ENCODE measurements around the gene CYRIA. TPM values are rescaled to one million over a fixed set of nuclear protein-coding genes. Genes with fewer than 3 reads are reported as not detected.

Gene CYRIA
- polyA plus RNA-seq, 3 donors, result 2.1 to 4.0 (median 2.3) TPM

DNA sequence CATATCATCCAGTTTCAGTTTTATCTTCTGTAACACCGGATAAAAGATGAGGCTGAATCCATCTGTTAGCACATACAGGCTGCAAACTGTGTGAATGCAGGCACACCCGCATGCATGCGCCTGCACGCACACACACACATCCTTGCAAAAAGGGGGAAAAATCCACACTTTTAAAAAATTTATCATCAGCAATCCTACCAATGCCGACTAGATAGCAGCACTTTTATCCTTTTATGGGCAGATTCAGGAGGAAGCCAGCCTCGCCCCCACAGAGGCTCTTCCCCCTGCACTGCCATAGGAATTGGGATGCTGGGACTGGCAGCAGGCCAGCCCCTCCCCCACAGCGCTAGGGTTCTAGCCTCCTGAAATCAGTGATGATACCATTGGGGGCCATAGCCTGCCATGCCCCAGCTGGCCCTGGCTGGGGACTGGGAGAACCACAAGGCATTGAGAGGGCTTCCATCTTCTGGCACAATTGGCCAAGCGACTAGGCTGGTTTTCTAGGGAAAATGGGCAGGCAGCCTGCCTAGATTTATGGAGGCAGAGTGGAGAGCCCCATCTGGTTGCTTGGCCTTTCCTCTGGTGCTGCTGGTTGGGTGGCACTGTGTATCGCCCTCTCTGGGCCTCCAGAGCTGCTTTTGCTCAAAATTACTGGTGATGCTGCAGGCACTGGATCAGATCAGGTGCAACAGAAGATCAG, 25.5 kb downstream of the CYRIA start:
- no peak for DNase-seq (ENCODE audit: extremely low read depth in 1 of 11, low read depth in 9 of 11, low spot score in 4 of 11)

- DNase-seq (ENCODE audit: extremely low read depth in 1 of 11, low read depth in 9 of 11, low spot score in 4 of 11), result no peak
These were observed 26.2 kb downstream of the CYRIA start for GRCh38 chr2:16639431-16639830.

DNA sequence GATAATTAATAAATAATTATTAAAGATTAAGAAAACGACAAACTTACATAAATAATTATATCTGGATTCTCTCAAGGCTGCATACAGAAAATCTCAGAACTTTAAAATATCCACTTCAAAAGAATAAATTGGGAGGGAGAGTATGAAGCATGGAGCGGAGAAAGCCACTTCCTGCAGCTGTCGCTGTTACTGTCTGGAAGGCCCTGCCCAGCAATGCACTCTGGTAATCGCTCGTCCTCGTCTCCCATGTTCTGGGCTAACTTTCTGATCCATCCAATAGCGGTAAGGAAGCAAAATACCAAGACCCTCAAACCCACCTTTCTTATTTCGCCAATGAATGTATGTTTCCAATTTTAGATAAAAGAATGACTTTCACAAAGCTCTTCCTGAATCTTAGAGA, 26.7 kb downstream of the CYRIA start:
- no peak for DNase-seq (ENCODE audit: extremely low read depth in 1 of 11, low read depth in 9 of 11, low spot score in 4 of 11)

DNA sequence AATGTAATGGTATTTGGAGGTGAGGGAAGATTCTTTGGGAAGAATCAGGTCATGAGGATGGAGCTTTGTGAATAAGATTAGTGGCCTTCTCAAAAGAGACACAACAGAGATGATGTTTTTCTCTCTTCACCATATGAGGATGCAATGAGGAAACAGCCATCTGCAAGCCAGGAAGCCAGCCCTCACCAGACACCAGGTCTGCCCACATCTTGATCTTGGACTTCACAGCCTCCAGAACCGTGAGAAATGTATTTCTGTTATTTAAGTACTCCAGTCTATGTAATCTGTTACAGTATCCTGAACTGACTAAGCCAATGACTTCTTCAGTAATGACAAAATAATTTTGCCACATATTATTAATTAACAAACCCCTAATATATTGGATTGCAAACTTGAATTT, 28.3 kb downstream of the CYRIA start:
- no peak for DNase-seq (ENCODE audit: extremely low read depth in 1 of 11, low read depth in 9 of 11, low spot score in 4 of 11)

- DNase-seq (ENCODE audit: extremely low read depth in 1 of 11, low read depth in 9 of 11, low spot score in 4 of 11), result no peak
These were observed 29.6 kb downstream of the CYRIA start for GRCh38 chr2:16635791-16636699.

GRCh38 chr2:16633621-16634430, 31.8 kb downstream of the CYRIA start:
- no peak for DNase-seq (ENCODE audit: extremely low read depth in 1 of 11, low read depth in 9 of 11, low spot score in 4 of 11)

DNA sequence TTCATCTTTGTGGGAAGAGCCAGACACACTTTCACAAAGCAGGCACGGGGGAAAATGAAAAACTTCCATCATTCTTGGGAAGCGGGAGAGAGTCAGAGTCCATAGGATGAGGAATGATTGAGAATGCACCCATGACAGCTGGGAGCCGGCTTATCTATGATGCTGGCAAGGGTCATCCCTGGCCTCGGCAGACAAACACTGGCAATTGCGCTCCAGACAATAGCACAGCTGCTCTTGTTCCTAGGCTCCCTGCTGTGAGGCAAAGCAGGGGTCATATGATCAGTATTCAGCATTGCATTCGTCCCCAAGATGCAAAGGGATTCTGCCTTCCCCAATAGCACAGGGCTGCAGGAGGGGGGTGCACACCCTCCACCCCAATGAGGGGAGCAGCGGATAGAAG, 33.0 kb downstream of the CYRIA start:
- no peak for DNase-seq (ENCODE audit: extremely low read depth in 1 of 11, low read depth in 9 of 11, low spot score in 4 of 11)

- no peak for DNase-seq (ENCODE audit: extremely low read depth in 1 of 11, low read depth in 9 of 11, low spot score in 4 of 11)
These were observed 35.2 kb downstream of the CYRIA start for GRCh38 chr2:16630463-16630862.

- DNase-seq (ENCODE audit: extremely low read depth in 1 of 11, low read depth in 9 of 11, low spot score in 4 of 11), result no peak
These were observed 35.9 kb downstream of the CYRIA start for GRCh38 chr2:16629770-16630169.

- DNase-seq (ENCODE audit: extremely low read depth in 1 of 11, low read depth in 9 of 11, low spot score in 4 of 11), result no peak
These were observed 36.6 kb downstream of the CYRIA start for GRCh38 chr2:16629044-16629443.

- DNase-seq (ENCODE audit: extremely low read depth in 1 of 11, low read depth in 9 of 11, low spot score in 4 of 11), result no peak
These were observed 37.3 kb downstream of the CYRIA start for GRCh38 chr2:16628314-16628713.

DNA sequence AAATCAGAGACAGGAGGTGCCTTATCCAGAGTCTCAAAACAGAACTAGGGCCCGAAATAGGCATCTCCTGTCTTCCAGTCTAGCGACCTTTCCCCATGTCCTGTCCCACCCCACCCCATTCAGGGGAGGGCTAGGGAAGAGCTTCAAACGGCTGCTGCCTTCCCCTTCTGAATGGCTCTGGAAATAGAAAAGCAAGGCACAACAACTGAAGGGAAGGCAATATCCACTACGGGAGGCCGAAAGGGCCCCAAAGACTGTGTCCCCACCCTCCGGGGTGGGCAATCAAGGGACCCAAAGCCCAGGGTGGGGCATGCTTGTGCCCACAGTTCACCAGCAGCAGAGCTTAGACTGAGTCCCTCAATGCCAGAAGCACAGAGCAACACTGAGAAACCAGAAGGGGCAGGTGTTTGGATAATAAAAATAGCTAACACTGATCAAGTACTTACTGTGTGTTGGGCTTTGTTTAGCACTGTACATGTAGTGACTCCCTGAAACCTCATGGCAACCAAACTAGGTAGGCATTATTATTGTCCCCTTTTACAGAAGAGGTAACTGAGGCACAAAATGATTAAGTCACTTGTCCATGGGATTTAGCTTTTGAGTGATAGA, 38.5 kb downstream of the CYRIA start:
- no peak for DNase-seq (ENCODE audit: extremely low read depth in 1 of 11, low read depth in 9 of 11, low spot score in 4 of 11)

DNA sequence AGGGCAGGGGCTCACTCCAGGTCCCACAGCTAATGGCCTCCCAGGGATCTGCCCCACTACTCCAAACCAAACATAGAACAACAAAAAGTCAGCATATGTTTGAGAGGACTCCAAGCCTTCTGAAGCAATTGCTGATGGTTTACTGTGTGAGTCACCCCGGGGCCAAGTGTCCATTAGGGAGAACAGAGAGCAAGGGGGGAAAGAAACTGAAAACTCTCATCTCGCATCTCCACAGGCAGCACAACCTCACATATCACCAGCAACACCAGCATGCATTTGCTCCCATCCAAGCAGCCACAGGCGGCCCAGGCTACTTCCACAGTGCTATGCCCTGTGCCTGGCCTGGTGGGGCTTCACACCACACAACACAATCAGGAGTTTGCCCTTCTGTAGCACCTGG, 39.1 kb downstream of the CYRIA start:
- no peak for DNase-seq (ENCODE audit: extremely low read depth in 1 of 11, low read depth in 9 of 11, low spot score in 4 of 11)

DNA sequence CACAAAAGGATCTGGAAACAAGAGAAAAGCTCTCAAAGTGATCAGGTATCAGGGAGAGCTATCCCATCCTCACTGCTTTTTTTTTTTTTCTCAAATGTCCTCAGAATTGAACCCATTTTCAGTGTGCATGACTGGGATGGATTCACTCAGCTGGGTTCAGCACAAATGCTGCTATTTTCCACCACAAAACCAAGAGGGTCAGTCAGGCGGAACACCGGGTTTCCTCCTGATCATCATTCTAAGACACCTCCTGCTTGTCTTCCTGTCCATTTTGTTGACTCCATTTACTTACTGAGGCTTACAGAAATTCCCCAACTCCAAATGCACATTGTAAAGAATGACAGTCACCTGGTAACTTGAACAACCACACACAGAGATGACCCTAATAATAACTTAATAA, 39.9 kb downstream of the CYRIA start:
- DNase-seq (ENCODE audit: extremely low read depth in 1 of 11, low read depth in 9 of 11, low spot score in 4 of 11), result no peak

GRCh38 chr2:16625201-16625729, 40.4 kb downstream of the CYRIA start:
- DNase-seq (ENCODE audit: extremely low read depth in 1 of 11, low read depth in 9 of 11, low spot score in 4 of 11), result no peak

DNA sequence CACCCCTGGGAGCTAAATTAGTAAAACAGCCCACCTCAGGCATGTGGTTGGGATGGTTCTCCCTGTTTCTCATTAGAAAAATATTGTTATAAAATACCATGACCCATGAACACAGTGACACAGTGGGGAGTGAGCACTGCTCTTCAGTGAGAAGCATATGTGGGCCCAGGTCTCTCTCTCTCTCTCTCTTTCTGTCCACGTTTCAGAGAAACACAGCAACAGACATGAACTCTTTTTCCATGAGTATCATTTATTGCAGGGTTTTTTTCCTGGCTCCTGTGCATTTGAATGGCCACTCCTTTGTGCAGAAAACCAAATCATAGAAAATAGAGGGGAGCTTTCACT, 41.2 kb downstream of the CYRIA start:
- DNase-seq (ENCODE audit: extremely low read depth in 1 of 11, low read depth in 9 of 11, low spot score in 4 of 11), result no peak

GRCh38 chr2:16623564-16624435, 41.8 kb downstream of the CYRIA start:
- no peak for DNase-seq (ENCODE audit: extremely low read depth in 1 of 11, low read depth in 9 of 11, low spot score in 4 of 11)

- no peak for DNase-seq (ENCODE audit: extremely low read depth in 1 of 11, low read depth in 9 of 11, low spot score in 4 of 11)
These were observed 42.6 kb downstream of the CYRIA start for GRCh38 chr2:16623031-16623430.
